GM18951 (cell line): Measurements from ENCODE around the gene COL12A1.

Experiments used
- POLR2A ChIP-seq: IDR thresholded peaks from 4 replicates; pipeline ENCODE4 v1.6.1; 2011; ENCODE audit warnings: mild to moderate bottlenecking; ENCODE audit not compliant: insufficient read length, insufficient read depth; ENCODE audit errors: extremely low read depth
- in situ Hi-C: fragments of 300-500 bp; cut with MboI; formaldehyde crosslinking; loops from one replicate; pipeline ENCODE4 v1.12.0; 2022; ENCODE audit warnings: low sequenced_read_pairs, mixed read lengths, inconsistent platforms; ENCODE audit not compliant: unreplicated experiment

COL12A1 gene

GRCh38 chr6:75041381-75041780, 164.5 kb downstream of the COL12A1 start:
- in situ Hi-C loops, result no loop called here
- TF ChIP-seq POLR2A, result no peak
